Anterior cingulate cortex (tissue), 58 donors: ENCODE data around the gene ELMO3.
A peak's percentile ranks its signal among the peaks of the same experiment; 100 is the strongest.

Source experiments
- DNase-seq, 58 donors: peaks; one replicate each; lab custom pipeline; 2025; lab: John Stamatoyannopoulos, UW

ELMO3 gene

GRCh38 chr16:67248401-67249177 is 49.7 kb downstream of the ELMO3 start, which contains the start of gene SLC9A5:
Gene SLC9A5 (plus strand): TSS chr16:67248979. CDS start chr16:67249015, 36 bp downstream.
- peak in 5 of 58 donors; percentile 12 to 38 (median 18) for DNase-seq

GRCh38 chr16:67249178-67250044 is 50.5 kb downstream of the ELMO3 start:
- DNase-seq: no peak

DNA sequence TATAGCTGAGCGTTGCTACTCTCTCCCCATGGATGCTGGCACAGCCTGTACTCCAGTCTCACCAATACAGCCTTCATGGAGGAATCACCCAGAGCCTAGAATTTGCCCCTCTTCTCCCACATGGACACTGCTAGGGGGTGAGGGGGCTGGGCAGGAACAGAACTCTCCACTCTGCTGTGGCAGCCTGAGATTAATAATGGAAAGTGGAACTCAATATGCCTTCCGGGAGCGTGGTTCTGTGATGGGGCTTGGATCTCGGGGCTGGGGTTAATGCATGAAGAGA is 51.1 kb downstream of the ELMO3 start:
- no peak for DNase-seq

DNA sequence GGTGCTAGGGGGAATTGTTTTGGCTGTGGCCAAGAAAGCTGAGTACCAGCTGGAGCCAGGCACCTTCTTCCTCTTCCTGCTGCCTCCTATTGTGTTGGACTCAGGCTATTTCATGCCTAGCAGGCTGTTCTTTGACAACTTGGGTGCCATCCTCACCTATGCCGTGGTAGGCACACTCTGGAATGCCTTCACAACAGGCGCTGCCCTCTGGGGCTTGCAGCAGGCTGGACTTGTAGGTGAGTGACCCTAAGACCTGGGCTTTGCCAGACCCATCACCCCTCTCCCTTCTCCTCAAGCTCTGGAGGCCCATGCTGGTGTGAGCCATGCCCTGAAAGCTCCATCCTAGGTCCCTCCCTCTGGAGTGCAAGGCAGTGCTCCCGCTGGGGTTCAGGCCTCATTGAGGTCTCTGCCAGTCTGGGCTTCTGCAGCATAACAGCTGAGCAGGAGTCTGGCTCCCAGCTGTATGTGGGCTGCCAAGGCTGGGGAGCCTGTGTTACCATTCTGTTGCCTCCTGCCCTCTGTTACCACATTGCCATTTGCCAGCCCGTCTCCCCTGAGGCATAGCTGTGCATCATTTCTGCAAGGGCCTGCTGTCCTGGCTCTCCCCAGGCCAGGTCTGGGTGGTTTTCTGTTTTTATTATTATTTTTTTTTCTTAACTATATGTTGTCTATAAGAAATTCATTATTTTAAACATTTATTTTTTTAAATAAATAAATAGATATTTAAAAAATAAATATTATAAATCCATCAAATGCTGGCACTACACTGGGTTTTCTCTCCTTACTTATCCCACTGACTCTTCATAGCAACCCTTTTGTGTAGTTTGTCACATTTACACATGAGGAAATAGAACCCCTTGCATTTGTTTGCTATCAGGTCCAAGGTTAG is 53.9 kb downstream of the ELMO3 start:
- DNase-seq: peak in 18 of 58 donors; percentile 8 to 54 (median 38)
